ENCODE data around the gene OSBPL2.

- TF ChIP-seq CTCF (IDR thresholded peaks at IDR 0.05; ENCODE audit: extremely low read depth in 1 of 2, insufficient read depth in 1 of 2, low read depth in 1 of 2, low read length in 2 of 2) (no peak), EZH2 (IDR thresholded peaks at IDR 0.05; ENCODE audit: borderline replicate concordance, low read depth, low read length, severe bottlenecking) (no peak), MAX (IDR thresholded peaks at IDR 0.05; ENCODE audit: insufficient read depth, insufficient read length) (no peak), POLR2AphosphoS5 (IDR thresholded peaks at IDR 0.05; ENCODE audit: insufficient read depth, low read depth, low read length) (no peak), POLR2A (IDR thresholded peaks at IDR 0.05; ENCODE audit: low read depth, low read length) (no peak), JUN (IDR thresholded peaks at IDR 0.05; ENCODE audit: borderline replicate concordance, insufficient read depth, insufficient read length, low read depth) (no peak), MYC (IDR thresholded peaks at IDR 0.05; ENCODE audit: low read depth, low read length) (no peak)
Measured at GRCh38 chr20:62282877-62283503, 44.7 kb downstream of the OSBPL2 start.

Data from endothelial cell of umbilical vein (primary cell).